Frontal cortex (tissue), 4 donors: ENCODE results near the gene IL1RL2. TPM values are rescaled to one million over a fixed set of nuclear protein-coding genes. Genes with fewer than 3 reads are reported as not detected.

Experiments used
- DNase-seq, 2 donors: peaks; one replicate each; pipeline ENCODE4 v3.0.0; 2012; ENCODE audit warnings: low spot score in 2 of 2
- FAIRE-seq: peaks from 2 replicates; lab custom pipeline; 2012; peaks lifted over from hg19 to GRCh38; lab: Jason Lieb, UNC
- total RNA-seq: library from RNA; depleted of rRNA; stranded (reverse); fragments of >200 nt; gene quantifications from one replicate; pipeline ENCODE4 v1.2.3, GENCODE V29; 2014
- donor health status: control.
- donor health status: control.
- donor health status: control.

IL1RL2 gene
- total RNA-seq, 1 donor from 2014 or later, result 0.82 TPM

- no peak for DNase-seq
- FAIRE-seq, result peak; percentile 30
Observed at GRCh38 chr2:102190430-102191107, 3.7 kb downstream of the IL1RL2 start.

GRCh38 chr2:102191501-102191900, 4.7 kb downstream of the IL1RL2 start:
- no peak for DNase-seq
- FAIRE-seq, result no peak

- FAIRE-seq (no peak), DNase-seq (no peak)
Observed at GRCh38 chr2:102193074-102193473, 6.3 kb downstream of the IL1RL2 start.

GRCh38 chr2:102194609-102195268, 7.9 kb downstream of the IL1RL2 start:
- DNase-seq (no peak), FAIRE-seq (no peak)

GRCh38 chr2:102197389-102198137, 10.7 kb downstream of the IL1RL2 start:
- DNase-seq (no peak), FAIRE-seq (no peak)

GRCh38 chr2:102200539-102200938, 13.7 kb downstream of the IL1RL2 start:
- FAIRE-seq (no peak), DNase-seq (no peak)

- no peak for DNase-seq
- no peak for FAIRE-seq
Observed at GRCh38 chr2:102204638-102205037, 17.8 kb downstream of the IL1RL2 start.

GRCh38 chr2:102206666-102207341, 20.0 kb downstream of the IL1RL2 start:
- FAIRE-seq (no peak), DNase-seq (no peak)

- DNase-seq, result no peak
- FAIRE-seq, result no peak
Observed at GRCh38 chr2:102208774-102209173, 22.0 kb downstream of the IL1RL2 start.

- no peak for DNase-seq
- no peak for FAIRE-seq
Observed at GRCh38 chr2:102209474-102209873, 22.7 kb downstream of the IL1RL2 start.

GRCh38 chr2:102217032-102217431, 30.2 kb downstream of the IL1RL2 start:
- no peak for FAIRE-seq
- no peak for DNase-seq

GRCh38 chr2:102224824-102225739, 38.3 kb downstream of the IL1RL2 start:
- FAIRE-seq, result no peak

GRCh38 chr2:102226171-102226570, 39.3 kb downstream of the IL1RL2 start:
- no peak for DNase-seq
- FAIRE-seq, result no peak

More at GRCh38 chr2:102224824-102225739, 38.3 kb downstream of the IL1RL2 start:
- DNase-seq, result no peak

GRCh38 chr2:102226612-102227391, 40.0 kb downstream of the IL1RL2 start:
- FAIRE-seq (no peak), DNase-seq (no peak)

GRCh38 chr2:102229141-102229769, 42.4 kb downstream of the IL1RL2 start:
- FAIRE-seq (no peak), DNase-seq (no peak)

- FAIRE-seq, result no peak
- DNase-seq, result no peak
Observed at GRCh38 chr2:102230410-102230909, 43.6 kb downstream of the IL1RL2 start.

GRCh38 chr2:102233132-102233884, 46.5 kb downstream of the IL1RL2 start:
- FAIRE-seq, result no peak
- DNase-seq, result no peak
